GM12878 (cell line): Measurements from ENCODE around the gene TGFB3. TPM values are rescaled to one million over a fixed set of nuclear protein-coding genes. Genes with fewer than 3 reads are reported as not detected.

Experiments
- ATF7 ChIP-seq: fragments of 450-650 bp; IDR thresholded peaks from 2 replicates; pipeline ENCODE4 v1.6.1; 2016; ENCODE audit warnings: low read depth, mild to moderate bottlenecking
- BCL11A ChIP-seq: IDR thresholded peaks from 2 replicates; pipeline ENCODE4 v1.6.1; 2011; ENCODE audit warnings: low read depth, low read length
- BMI1 ChIP-seq: fragments of 450-650 bp; IDR thresholded peaks from 2 replicates; pipeline ENCODE4 v1.6.1; 2016; ENCODE audit warnings: mild to moderate bottlenecking, moderate library complexity, borderline replicate concordance
- CHD2 ChIP-seq: IDR thresholded peaks from 2 replicates; pipeline ENCODE4 v1.6.1; 2011; ENCODE audit warnings: low read depth, low read length, improper control_type of control experiment, borderline replicate concordance
- ELK1 ChIP-seq: IDR thresholded peaks from 2 replicates; pipeline ENCODE4 v1.6.1; 2012; ENCODE audit warnings: low read depth, low read length, improper control_type of control experiment
- EP300 ChIP-seq, 2 experiments: fragments of 150-350 bp in 1 of 2; IDR thresholded peaks; 2 replicates each; pipeline ENCODE4 v1.6.1; 2011 to 2012; ENCODE audit warnings: low read depth in 2 of 2, low read length in 2 of 2, borderline replicate concordance in 1 of 2, improper control_type of control experiment in 1 of 2, inconsistent platforms in 1 of 2; ENCODE audit not compliant: control insufficient read depth in 1 of 2
- FOXM1 ChIP-seq: IDR thresholded peaks from 2 replicates; pipeline ENCODE4 v1.6.1; 2012; ENCODE audit warnings: low read depth, mild to moderate bottlenecking, inconsistent platforms, low read length, moderate library complexity
- HCFC1 ChIP-seq: fragments of 150-350 bp; IDR thresholded peaks from 2 replicates; pipeline ENCODE4 v1.6.1; 2014; ENCODE audit warnings: low read length
- IKZF1 ChIP-seq: fragments of 450-650 bp; conservative IDR thresholded peaks from 2 replicates; pipeline ENCODE4 v1.6.1; 2017; ENCODE audit warnings: antibody characterized with exemption, mild to moderate bottlenecking
- LARP7 ChIP-seq: fragments of 450-650 bp; IDR thresholded peaks from 2 replicates; pipeline ENCODE4 v1.6.1; 2017; ENCODE audit warnings: mild to moderate bottlenecking
- MXI1 ChIP-seq: fragments of 150-350 bp; IDR thresholded peaks from 2 replicates; pipeline ENCODE4 v1.6.1; 2011; ENCODE audit warnings: low read depth, mild to moderate bottlenecking, inconsistent platforms, low read length, improper control_type of control experiment
- NFXL1 ChIP-seq: fragments of 450-650 bp; IDR thresholded peaks from 2 replicates; pipeline ENCODE4 v1.6.1; 2017; ENCODE audit warnings: antibody characterized with exemption, mild to moderate bottlenecking, borderline replicate concordance
- NKRF ChIP-seq: fragments of 450-650 bp; conservative IDR thresholded peaks from 2 replicates; pipeline ENCODE4 v1.6.1; 2017; ENCODE audit warnings: mild to moderate bottlenecking, moderate library complexity
- PAX8 ChIP-seq: fragments of 450-650 bp; IDR thresholded peaks from 2 replicates; pipeline ENCODE4 v1.6.1; 2017; ENCODE audit warnings: mild to moderate bottlenecking, moderate library complexity
- RFX5 ChIP-seq: IDR thresholded peaks from 2 replicates; pipeline ENCODE4 v1.6.1; 2011; ENCODE audit warnings: low read depth, low read length, improper control_type of control experiment
- TCF7 ChIP-seq: IDR thresholded peaks from 2 replicates; pipeline ENCODE4 v1.6.1; 2014; ENCODE audit warnings: antibody characterized with exemption, borderline replicate concordance
- ZSCAN29 ChIP-seq: fragments of 450-650 bp; IDR thresholded peaks from 2 replicates; pipeline ENCODE4 v1.6.1; 2017; ENCODE audit warnings: mild to moderate bottlenecking, moderate library complexity
- polyA plus RNA-seq, 11 experiments: library from polyadenylated mRNA; depleted of rRNA in 4 of 11; unstranded in 6 of 11; stranded (reverse) in 5 of 11; fragments of >200 nt; fragmentation: Nextera tagmentation in 4 of 11; fragmentation: Illumina TruSeq in 1 of 11; extraction: Ambion mirVana in 4 of 11; extraction: Trizol in 1 of 11; gene quantifications; 1 replicate in 1 of 11; 2 replicates in 10 of 11; pipeline versions ENCODE4 v1.2.1 to v1.2.3, GENCODE V29; 2011 to 2016; ENCODE audit warnings: inconsistent platforms in 2 of 11, missing spikeins in 2 of 11, low read depth in 1 of 11
- total RNA-seq, 4 experiments: library from RNA; depleted of rRNA in 3 of 4; stranded (reverse); fragments of >200 nt in 3 of 4; fragmentation: Illumina TruSeq in 1 of 4; extraction: Trizol in 1 of 4; gene quantifications; 2 replicates each; pipeline versions ENCODE4 v1.2.1 to v1.2.3, GENCODE V29; 2013 to 2021

The TGFB3 gene
- total and polyA plus RNA-seq, 10 of the 15 experiments (the other 5 are each of a cell fraction or from before 2014, with no cell fraction given) = 0.27 to 2.6 (median 0.82) TPM

- TF ChIP-seq FOXM1 = no peak
- TF ChIP-seq LARP7 = peak; percentile 43; the same call in 1 of the 2 replicates
- TF ChIP-seq EP300 (IDR thresholded peaks at IDR 0.05; ENCODE audit: borderline replicate concordance in 1 of 2, control insufficient read depth in 1 of 2, low read depth in 2 of 2, low read length in 2 of 2) = no peak
- TF ChIP-seq PAX8 = no peak
- TF ChIP-seq CHD2 = peak; percentile 29; the same call in 1 of the 2 replicates
- peak; percentile 54; the same call in 1 of the 2 replicates for TF ChIP-seq BMI1
- TF ChIP-seq BCL11A = no peak
- peak; percentile 48; the same call in 1 of the 2 replicates for TF ChIP-seq IKZF1
- TF ChIP-seq MXI1 = peak; percentile 93
- no peak for TF ChIP-seq ZSCAN29
- peak; percentile 44; the same call in 1 of the 2 replicates for TF ChIP-seq HCFC1
- peak; percentile 72 for TF ChIP-seq RFX5
- TF ChIP-seq NFXL1 = no peak
- TF ChIP-seq TCF7 = no peak
- peak; percentile 91 for TF ChIP-seq ATF7
- peak; percentile 92 for TF ChIP-seq NKRF
- TF ChIP-seq ELK1 = no peak
Measured at GRCh38 chr14:75985618-75986438, 4.0 kb upstream of the TGFB3 start, which contains the start of gene IFT43 (continued).
